Esophagus muscularis mucosa (tissue), 4 donors: ENCODE measurements around the gene SETX. TPM values are rescaled to one million over a fixed set of nuclear protein-coding genes. Genes with fewer than 3 reads are reported as not detected.

ENCODE experiments used
- DNase-seq: peaks from one replicate; pipeline ENCODE4 v3.0.0-alpha.2; 2017; ENCODE audit errors: extremely low spot score
- H3K27ac ChIP-seq, 4 donors: fragments of 200-600 bp; sonication (generic); replicated peaks in 1 of 4; 1 replicate in 3 of 4; 2 replicates in 1 of 4; pipeline ENCODE4 v1.5.1; 2016 to 2019; ENCODE audit warnings: mild to moderate bottlenecking in 1 of 4
- H3K27me3 ChIP-seq, 4 donors: fragments of 200-600 bp; sonication (generic); one replicate each; pipeline versions ENCODE4 v1.5.1 to v1.6.0; 2016 to 2019
- H3K36me3 ChIP-seq, 4 donors: fragments of 200-600 bp; sonication (generic); one replicate each; pipeline ENCODE4 v1.5.1; 2016 to 2019
- H3K4me1 ChIP-seq, 4 donors: fragments of 200-600 bp; sonication (generic); one replicate each; pipeline ENCODE4 v1.5.1; 2016 to 2019
- H3K4me3 ChIP-seq, 4 donors: fragments of 200-600 bp; sonication (generic); 1 replicate in 2 of 4; 2 replicates in 2 of 4; pipeline ENCODE4 v1.5.1; 2016 to 2019; ENCODE audit warnings: mild to moderate bottlenecking in 4 of 4, moderate library complexity in 1 of 4
- H3K9me3 ChIP-seq, 4 donors: fragments of 200-600 bp; sonication (generic); 1 replicate in 3 of 4; 2 replicates in 1 of 4; pipeline ENCODE4 v1.5.1; 2016 to 2019
- EP300 ChIP-seq: sonication (generic); formaldehyde crosslinking; IDR thresholded peaks from one replicate; pipeline ENCODE4 v1.6.1; 2017; ENCODE audit warnings: antibody characterized with exemption
- POLR2A ChIP-seq: fragments of 450-650 bp; IDR thresholded peaks from one replicate; pipeline ENCODE4 v1.6.1; 2017; ENCODE audit warnings: antibody characterized with exemption, moderate library complexity, mild to moderate bottlenecking, low read depth
- POLR2AphosphoS5 ChIP-seq, 2 donors: sonication (generic); formaldehyde crosslinking; IDR thresholded peaks; one replicate each; pipeline ENCODE4 v1.6.1; 2017; ENCODE audit warnings: antibody characterized with exemption in 2 of 2
- WGBS: methylation state at CpG from one replicate; pipeline ENCODE4 v1.1.5; 2018; 5-methylcytosine and 5-hydroxymethylcytosine counted together
- intact Hi-C: fragments of 100-400 bp; cut with DNase I; formaldehyde crosslinking; loops from one replicate; pipeline ENCODE4 v1.15.1; 2023
- total RNA-seq, 4 donors: library from RNA; depleted of rRNA; stranded (reverse); fragments of >200 nt; gene quantifications; one replicate each; pipeline versions ENCODE4 v1.1.0 to v1.2.1, GENCODE V29; 2016
- TF ChIP-seq, protein P1 (sequence below), 3 experiments: fragments of 200-600 bp in 2 of 3; fragments of 450-650 bp in 1 of 3; sonication (generic) in 2 of 3; IDR thresholded peaks; one replicate each; pipeline ENCODE4 v1.5.1; 2017 to 2019; ENCODE audit warnings: antibody characterized with exemption in 3 of 3, mild to moderate bottlenecking in 2 of 3, moderate library complexity in 1 of 3

Gene SETX
- total RNA-seq, 4 donors from 2014 or later = 44.1 to 46.9 (median 45.9) TPM

DNA sequence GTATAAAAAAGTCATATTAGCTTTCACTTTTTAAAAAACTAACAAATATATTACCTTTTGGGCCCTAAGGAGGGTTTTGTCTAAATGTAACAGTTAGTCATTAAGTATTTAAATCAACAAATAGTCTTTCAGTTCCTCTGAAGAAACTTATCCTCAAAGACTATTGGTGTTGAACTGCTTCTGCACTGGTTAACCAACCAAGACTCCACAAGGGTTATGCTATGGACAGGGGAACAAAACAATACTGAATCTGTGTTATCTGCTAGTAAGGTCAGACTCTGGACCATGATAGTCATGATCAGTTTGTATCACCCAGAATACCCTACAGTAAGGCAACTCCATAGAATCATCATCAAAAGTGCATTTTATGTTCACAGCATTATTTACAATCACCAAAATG lies 42.4 kb downstream of the SETX start:
- H3K9me3 ChIP-seq = no peaks in the 10 kb centered on the region
- H3K4me1 ChIP-seq = no peaks in the 10 kb centered on the region
- intact Hi-C loops = no loop called here
- no peak for DNase-seq
- TF ChIP-seq, protein P1, sequence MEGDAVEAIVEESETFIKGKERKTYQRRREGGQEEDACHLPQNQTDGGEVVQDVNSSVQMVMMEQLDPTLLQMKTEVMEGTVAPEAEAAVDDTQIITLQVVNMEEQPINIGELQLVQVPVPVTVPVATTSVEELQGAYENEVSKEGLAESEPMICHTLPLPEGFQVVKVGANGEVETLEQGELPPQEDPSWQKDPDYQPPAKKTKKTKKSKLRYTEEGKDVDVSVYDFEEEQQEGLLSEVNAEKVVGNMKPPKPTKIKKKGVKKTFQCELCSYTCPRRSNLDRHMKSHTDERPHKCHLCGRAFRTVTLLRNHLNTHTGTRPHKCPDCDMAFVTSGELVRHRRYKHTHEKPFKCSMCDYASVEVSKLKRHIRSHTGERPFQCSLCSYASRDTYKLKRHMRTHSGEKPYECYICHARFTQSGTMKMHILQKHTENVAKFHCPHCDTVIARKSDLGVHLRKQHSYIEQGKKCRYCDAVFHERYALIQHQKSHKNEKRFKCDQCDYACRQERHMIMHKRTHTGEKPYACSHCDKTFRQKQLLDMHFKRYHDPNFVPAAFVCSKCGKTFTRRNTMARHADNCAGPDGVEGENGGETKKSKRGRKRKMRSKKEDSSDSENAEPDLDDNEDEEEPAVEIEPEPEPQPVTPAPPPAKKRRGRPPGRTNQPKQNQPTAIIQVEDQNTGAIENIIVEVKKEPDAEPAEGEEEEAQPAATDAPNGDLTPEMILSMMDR (IDR thresholded peaks at IDR 0.05) = no peak
- TF ChIP-seq POLR2A (no peak), EP300 (no peak), POLR2AphosphoS5 (IDR thresholded peaks at IDR 0.05) (no peak)
- no peak overlapping the region for H3K4me3 ChIP-seq
- H3K27me3 ChIP-seq = no peaks in the 10 kb centered on the region
- H3K27ac ChIP-seq = no peak overlapping the region
- peaks cover 42 to 76% (median 55%) of the 10 kb centered on the region in 4 donors for H3K36me3 ChIP-seq

DNA sequence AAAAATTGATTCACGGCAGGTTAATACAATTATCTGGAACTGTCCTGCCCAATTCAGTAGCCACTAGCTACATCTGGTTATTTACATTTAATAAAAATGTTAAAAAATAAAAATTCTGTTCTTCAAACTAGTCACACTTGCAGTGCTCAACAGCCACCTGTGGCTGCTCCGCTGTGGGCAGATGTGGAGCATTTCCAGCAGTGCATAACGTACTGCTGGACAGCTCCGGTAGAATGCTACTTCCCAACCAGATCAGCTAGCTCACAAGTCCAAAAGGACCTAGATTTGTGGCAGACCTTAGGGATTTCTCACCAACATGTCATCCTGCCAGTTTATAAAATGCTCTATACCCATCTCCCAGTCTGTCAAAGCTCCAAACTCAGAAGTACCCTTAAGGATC lies 42.8 kb downstream of the SETX start:
- Histone ChIP-seq H3K27ac (no peak overlapping the region), H3K9me3 (no peaks in the 10 kb centered on the region), H3K4me3 (no peak overlapping the region), H3K27me3 (no peaks in the 10 kb centered on the region), H3K36me3 (peaks cover 46 to 80% (median 55%) of the 10 kb centered on the region in 4 donors), H3K4me1 (no peaks in the 10 kb centered on the region)
- no peak for TF ChIP-seq EP300
- TF ChIP-seq, protein P1 (IDR thresholded peaks at IDR 0.05) = no peak
- TF ChIP-seq POLR2AphosphoS5 (IDR thresholded peaks at IDR 0.05) = no peak
- no peak for TF ChIP-seq POLR2A
- no peak for DNase-seq
- 87% methylated on average over 4 of the region's 4 CpGs for WGBS
- intact Hi-C loops = no loop called here

- Histone ChIP-seq H3K27me3 (no peaks in the 10 kb centered on the region), H3K36me3 (peaks cover 46 to 85% (median 63%) of the 10 kb centered on the region in 4 donors), H3K4me3 (no peak overlapping the region), H3K9me3 (no peaks in the 10 kb centered on the region), H3K4me1 (no peaks in the 10 kb centered on the region), H3K27ac (no peak overlapping the region)
- WGBS = 98% methylated on average over 5 of the region's 5 CpGs
- no peak for DNase-seq
- intact Hi-C loops = no loop called here
- TF ChIP-seq EP300 (no peak), POLR2AphosphoS5 (IDR thresholded peaks at IDR 0.05) (no peak), POLR2A (no peak)
- TF ChIP-seq, protein P1 (IDR thresholded peaks at IDR 0.05) = no peak
Observed at GRCh38 chr9:132309056-132309455, 45.7 kb downstream of the SETX start.

DNA sequence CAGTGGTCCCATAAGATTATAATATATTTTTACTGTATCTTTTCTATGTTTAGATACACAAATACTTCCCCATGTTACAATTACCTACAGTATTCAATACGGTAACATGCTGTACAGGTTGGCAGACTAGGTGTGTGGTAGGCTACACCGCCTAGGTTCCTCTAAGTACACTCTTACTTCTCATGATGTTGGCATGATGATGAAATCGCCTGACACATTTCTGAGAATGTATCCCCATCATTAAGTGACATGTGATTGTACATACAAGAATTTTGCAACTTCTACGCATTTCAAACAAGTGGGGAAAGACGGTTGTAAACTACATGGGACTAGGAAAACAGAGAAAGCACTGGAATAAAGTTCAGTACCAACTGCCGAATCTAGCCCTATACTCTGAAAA lies 53.3 kb downstream of the SETX start:
- Histone ChIP-seq H3K27ac (no peak overlapping the region), H3K36me3 (peaks cover 24 to 94% (median 66%) of the 10 kb centered on the region in 4 donors), H3K9me3 (no peaks in the 10 kb centered on the region), H3K4me1 (no peaks in the 10 kb centered on the region), H3K4me3 (no peak overlapping the region), H3K27me3 (no peaks in the 10 kb centered on the region)
- no peak for TF ChIP-seq EP300
- TF ChIP-seq POLR2AphosphoS5 (IDR thresholded peaks at IDR 0.05) = no peak
- 98% methylated on average over 6 of the region's 6 CpGs for WGBS
- DNase-seq = no peak
- intact Hi-C loops = no loop called here

DNA sequence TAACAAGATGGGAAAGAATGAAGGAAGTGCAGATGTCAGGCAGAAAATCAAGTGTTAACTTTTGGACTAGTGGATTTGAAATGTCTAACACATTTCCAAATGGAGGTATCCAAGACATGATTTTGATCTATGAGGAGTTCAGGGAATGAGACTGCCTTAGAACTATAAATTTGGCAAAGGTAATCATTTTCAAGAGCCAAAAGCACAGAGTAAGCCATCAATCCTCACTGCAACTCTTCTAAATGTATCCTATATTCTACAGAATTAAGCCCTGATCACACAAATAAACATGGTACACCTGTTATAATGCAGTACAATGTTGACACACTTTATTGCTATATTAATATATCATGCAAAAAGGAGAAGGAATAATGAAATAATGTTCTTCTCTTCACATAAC lies 55.6 kb downstream of the SETX start:
- H3K4me3 ChIP-seq = no peak overlapping the region
- intact Hi-C loops = no loop called here
- no peaks in the 10 kb centered on the region for H3K9me3 ChIP-seq
- no peak for TF ChIP-seq POLR2A
- no peak overlapping the region for H3K27ac ChIP-seq
- no peaks in the 10 kb centered on the region for H3K27me3 ChIP-seq
- no peak for DNase-seq
- H3K4me1 ChIP-seq = no peaks in the 10 kb centered on the region
- peaks cover 43 to 94% (median 79%) of the 10 kb centered on the region in 4 donors for H3K36me3 ChIP-seq

DNA sequence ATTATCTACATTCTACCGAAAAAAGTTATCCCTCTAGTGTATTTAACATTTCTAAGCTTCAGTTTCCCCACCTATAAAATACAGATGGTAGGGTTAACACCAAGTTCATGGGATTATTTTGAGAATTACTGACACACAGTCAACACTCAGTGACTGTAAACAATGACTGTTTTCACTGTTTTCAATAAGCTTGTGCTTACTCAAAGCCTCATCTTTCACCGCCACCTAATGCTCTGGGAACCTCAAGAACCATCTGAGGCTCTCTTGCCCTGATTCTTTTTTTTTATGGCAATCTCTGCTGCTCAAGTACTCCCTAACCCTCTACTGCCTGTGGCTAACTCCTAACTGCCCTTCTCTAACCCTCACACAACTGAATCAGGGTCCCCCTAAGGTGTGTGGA lies 59.6 kb downstream of the SETX start:
- no peak for DNase-seq
- Histone ChIP-seq H3K27me3 (no peaks in the 10 kb centered on the region), H3K27ac (no peak overlapping the region), H3K4me1 (no peaks in the 10 kb centered on the region), H3K36me3 (peaks cover 40 to 94% (median 73%) of the 10 kb centered on the region in 4 donors), H3K4me3 (no peak overlapping the region), H3K9me3 (no peaks in the 10 kb centered on the region)
- intact Hi-C loops = no loop called here
- 93% methylated on average over 2 of the region's 2 CpGs for WGBS
- TF ChIP-seq POLR2A (no peak), EP300 (no peak), POLR2AphosphoS5 (IDR thresholded peaks at IDR 0.05) (no peak)
- TF ChIP-seq, protein P1 (IDR thresholded peaks at IDR 0.05) = no peak
